Activated CD4-positive, alpha-beta T cell treated with anti-CD3 and anti-CD28 coated beads for 4 hours (primary cell): ENCODE data around the gene GNAQ.
"Not testable (repeated sequence)": the region's sequence is repeated elsewhere in the genome, so short reads cannot be mapped to it uniquely, and the experiment has no call there.

ENCODE experiments used
- DNase-seq, 2 donors: peaks; one replicate each; pipeline ENCODE4 v3.0.0-alpha.2; 2020

The GNAQ gene

GRCh38 chr9:77806741-77807140, 224.9 kb downstream of the GNAQ start:
- DNase-seq, result no peak

GRCh38 chr9:77805810-77806209, 225.8 kb downstream of the GNAQ start:
- no peak for DNase-seq

- DNase-seq, result no peak
These were observed 228.2 kb downstream of the GNAQ start for GRCh38 chr9:77803423-77803822.

- no peak for DNase-seq
These were observed 228.9 kb downstream of the GNAQ start for GRCh38 chr9:77802515-77803293.

GRCh38 chr9:77802064-77802463, 229.5 kb downstream of the GNAQ start:
- no peak for DNase-seq

GRCh38 chr9:77800924-77801551, 230.6 kb downstream of the GNAQ start:
- DNase-seq, result no peak

- no peak for DNase-seq
These were observed 233.5 kb downstream of the GNAQ start for GRCh38 chr9:77798140-77798539.

GRCh38 chr9:77794985-77795384, 236.6 kb downstream of the GNAQ start:
- DNase-seq, result no peak

- DNase-seq, result no peak
These were observed 237.8 kb downstream of the GNAQ start for GRCh38 chr9:77793849-77794248.

GRCh38 chr9:77789891-77790290, 241.7 kb downstream of the GNAQ start:
- DNase-seq, result no peak

GRCh38 chr9:77785341-77785740, 246.3 kb downstream of the GNAQ start:
- no peak for DNase-seq

GRCh38 chr9:77783518-77783917, 248.1 kb downstream of the GNAQ start:
- no peak for DNase-seq

GRCh38 chr9:77779010-77779409, 252.6 kb downstream of the GNAQ start:
- no peak for DNase-seq

GRCh38 chr9:77773381-77773780, 258.2 kb downstream of the GNAQ start:
- DNase-seq, result no peak

GRCh38 chr9:77772646-77773045, 259.0 kb downstream of the GNAQ start:
- DNase-seq, result no peak

- DNase-seq, result no peak
These were observed 260.4 kb downstream of the GNAQ start for GRCh38 chr9:77771171-77771570.

GRCh38 chr9:77770340-77770739, 261.3 kb downstream of the GNAQ start:
- no peak for DNase-seq

- DNase-seq, result no peak
These were observed 262.4 kb downstream of the GNAQ start for GRCh38 chr9:77769246-77769645.

GRCh38 chr9:77766587-77766986, 265.0 kb downstream of the GNAQ start:
- no peak for DNase-seq

GRCh38 chr9:77765781-77766259, 265.8 kb downstream of the GNAQ start:
- no peak for DNase-seq

GRCh38 chr9:77764894-77765780, 266.5 kb downstream of the GNAQ start:
- no peak for DNase-seq

- DNase-seq, result no peak
These were observed 268.0 kb downstream of the GNAQ start for GRCh38 chr9:77763566-77763965.

- DNase-seq, result not testable (repeated sequence)
These were observed 270.7 kb downstream of the GNAQ start for GRCh38 chr9:77760919-77761318.
